Colonic mucosa (tissue), 4 donors: ENCODE data around the gene PNPLA7. TPM values are rescaled to one million over a fixed set of nuclear protein-coding genes. Genes with fewer than 3 reads are reported as not detected.
A peak's percentile ranks its signal among the peaks of the same experiment; 100 is the strongest.

Experiments used
- DNase-seq: peaks from one replicate; pipeline ENCODE4 v3.0.0-alpha.2; 2020
- H3K27ac ChIP-seq: fragments of 200-600 bp; one replicate; pipeline ENCODE4 v1.8.0; 2021
- H3K27me3 ChIP-seq: fragments of 200-600 bp; one replicate; pipeline ENCODE4 v1.8.0; 2021
- H3K36me3 ChIP-seq: fragments of 200-600 bp; one replicate; pipeline ENCODE4 v1.8.0; 2021
- H3K4me1 ChIP-seq: fragments of 200-600 bp; one replicate; pipeline ENCODE4 v1.8.0; 2021; ENCODE audit warnings: mild to moderate bottlenecking
- H3K4me3 ChIP-seq: fragments of 200-600 bp; one replicate; pipeline ENCODE4 v1.8.0; 2021
- H3K9ac ChIP-seq, 2 donors: one replicate each; pipeline ENCODE4 v1.7.0; 2013; ENCODE audit warnings: control low read depth in 2 of 2, low read depth in 2 of 2, low read length in 2 of 2
- H3K9me3 ChIP-seq: fragments of 200-600 bp; one replicate; pipeline ENCODE4 v1.8.0; 2021
- intact Hi-C: fragments of 100-400 bp; cut with DNase I; formaldehyde crosslinking; loops from one replicate; pipeline ENCODE4 v1.14.1; 2022
- total RNA-seq, 2 donors: library from RNA; stranded (reverse); fragmentation: NEBNext Ultra II Directional in 1 of 2; extraction: Animal tissue kit (Norgen Biotek cat#: 25700) in 1 of 2; gene quantifications; one replicate each; pipeline ENCODE4 v1.2.1, GENCODE V29; 2021
- TF ChIP-seq, protein P1 (sequence below): fragments of 200-600 bp; IDR thresholded peaks from one replicate; pipeline ENCODE4 v1.8.0; 2022; ENCODE audit warnings: antibody characterized with exemption, mild to moderate bottlenecking
- donor health status: healthy.
- donor health status: DM: no; HTN: no; CAD: no.
- donor health status: DM: no; HTN: no; CAD: no.

PNPLA7 gene
- total RNA-seq, 2 donors from 2014 or later, result 6.1 to 7.1 TPM

DNA sequence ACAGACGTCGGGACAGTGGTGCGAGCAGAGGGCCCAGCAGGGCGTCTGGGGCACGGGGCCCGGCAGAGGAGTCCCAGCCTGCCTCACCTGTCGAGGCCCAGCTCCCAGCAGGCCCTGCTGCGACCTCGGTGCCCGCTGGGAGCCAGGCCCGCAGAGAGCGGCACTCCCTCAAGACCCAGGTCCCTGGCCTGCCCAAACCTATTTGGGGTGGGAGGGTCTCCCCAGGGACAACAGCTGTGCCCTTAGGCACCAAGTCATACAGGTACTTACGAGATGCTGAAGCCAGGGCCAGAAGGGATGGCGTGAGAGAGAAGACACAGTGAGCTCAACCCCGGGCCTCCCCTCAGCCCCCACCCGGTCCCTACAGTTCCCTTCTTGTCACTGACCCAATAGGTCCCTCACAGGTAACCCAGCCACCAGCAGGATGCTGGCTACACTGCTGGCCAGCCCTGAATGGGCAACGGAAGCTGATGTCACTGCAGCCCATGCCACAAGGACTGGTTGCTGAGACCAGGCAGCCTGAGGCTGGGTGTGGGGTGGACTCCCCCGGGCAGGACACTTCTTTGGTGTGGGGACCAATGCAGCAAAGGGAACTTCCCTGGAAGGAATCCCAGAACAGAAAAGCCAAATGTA lies 94.7 kb downstream of the PNPLA7 start:
- H3K27ac ChIP-seq, result no peak overlapping the region
- no peak overlapping the region for H3K4me3 ChIP-seq
- no peaks in the 10 kb centered on the region for H3K9me3 ChIP-seq
- TF ChIP-seq, protein P1, sequence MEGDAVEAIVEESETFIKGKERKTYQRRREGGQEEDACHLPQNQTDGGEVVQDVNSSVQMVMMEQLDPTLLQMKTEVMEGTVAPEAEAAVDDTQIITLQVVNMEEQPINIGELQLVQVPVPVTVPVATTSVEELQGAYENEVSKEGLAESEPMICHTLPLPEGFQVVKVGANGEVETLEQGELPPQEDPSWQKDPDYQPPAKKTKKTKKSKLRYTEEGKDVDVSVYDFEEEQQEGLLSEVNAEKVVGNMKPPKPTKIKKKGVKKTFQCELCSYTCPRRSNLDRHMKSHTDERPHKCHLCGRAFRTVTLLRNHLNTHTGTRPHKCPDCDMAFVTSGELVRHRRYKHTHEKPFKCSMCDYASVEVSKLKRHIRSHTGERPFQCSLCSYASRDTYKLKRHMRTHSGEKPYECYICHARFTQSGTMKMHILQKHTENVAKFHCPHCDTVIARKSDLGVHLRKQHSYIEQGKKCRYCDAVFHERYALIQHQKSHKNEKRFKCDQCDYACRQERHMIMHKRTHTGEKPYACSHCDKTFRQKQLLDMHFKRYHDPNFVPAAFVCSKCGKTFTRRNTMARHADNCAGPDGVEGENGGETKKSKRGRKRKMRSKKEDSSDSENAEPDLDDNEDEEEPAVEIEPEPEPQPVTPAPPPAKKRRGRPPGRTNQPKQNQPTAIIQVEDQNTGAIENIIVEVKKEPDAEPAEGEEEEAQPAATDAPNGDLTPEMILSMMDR, result no peak
- H3K27me3 ChIP-seq, result no peaks in the 10 kb centered on the region
- H3K9ac ChIP-seq, result no peak overlapping the region
- H3K36me3 ChIP-seq, result no peaks in the 10 kb centered on the region
- intact Hi-C loops, result no loop called here
- H3K4me1 ChIP-seq, result peaks cover 17% of the 10 kb centered on the region
- DNase-seq, result no peak

- intact Hi-C loops, result no loop called here
- Histone ChIP-seq H3K4me1 (peaks cover 17% of the 10 kb centered on the region), H3K36me3 (no peaks in the 10 kb centered on the region), H3K27ac (peak overlapping the region; percentile 93), H3K9me3 (no peaks in the 10 kb centered on the region), H3K9ac (peak overlapping the region; percentile 73 to 86), H3K4me3 (peak overlapping the region; percentile 44), H3K27me3 (no peaks in the 10 kb centered on the region)
- TF ChIP-seq, protein P1, result no peak
- peak; percentile 77 for DNase-seq
These were observed 95.4 kb downstream of the PNPLA7 start for GRCh38 chr9:137454597-137455358.

DNA sequence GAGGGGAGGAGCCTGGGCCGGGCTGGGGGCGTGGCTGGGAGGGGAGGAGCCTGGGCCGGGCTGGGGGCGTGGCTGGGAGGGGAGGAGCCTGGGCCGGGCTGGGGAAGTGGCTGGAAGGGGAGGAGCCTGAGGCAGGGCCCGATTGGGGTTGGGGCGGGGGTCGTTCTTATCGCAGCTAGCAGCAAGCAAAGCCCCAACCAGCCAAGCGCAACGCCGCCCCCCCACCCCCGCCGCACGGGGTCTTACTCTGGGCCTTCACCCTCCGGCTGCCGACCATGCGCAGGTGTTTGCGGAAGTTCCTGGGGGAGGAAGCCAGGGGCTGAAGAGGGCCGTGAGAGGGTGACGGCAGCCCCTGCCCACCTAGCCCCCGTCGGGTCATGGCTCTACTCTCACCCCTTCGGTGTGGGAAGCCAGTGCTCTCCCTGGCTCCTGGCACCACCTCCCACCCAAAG lies 96.0 kb downstream of the PNPLA7 start:
- TF ChIP-seq, protein P1, result no peak
- no peaks in the 10 kb centered on the region for H3K36me3 ChIP-seq
- no peaks in the 10 kb centered on the region for H3K9me3 ChIP-seq
- H3K27me3 ChIP-seq, result no peaks in the 10 kb centered on the region
- intact Hi-C loops, result no loop called here
- peak overlapping the region; percentile 93 for H3K27ac ChIP-seq
- DNase-seq, result peak; percentile 80
- H3K9ac ChIP-seq, result peak overlapping the region; percentile 73 to 86
- H3K4me3 ChIP-seq, result peak overlapping the region; percentile 44
- peaks cover 17% of the 10 kb centered on the region for H3K4me1 ChIP-seq

DNA sequence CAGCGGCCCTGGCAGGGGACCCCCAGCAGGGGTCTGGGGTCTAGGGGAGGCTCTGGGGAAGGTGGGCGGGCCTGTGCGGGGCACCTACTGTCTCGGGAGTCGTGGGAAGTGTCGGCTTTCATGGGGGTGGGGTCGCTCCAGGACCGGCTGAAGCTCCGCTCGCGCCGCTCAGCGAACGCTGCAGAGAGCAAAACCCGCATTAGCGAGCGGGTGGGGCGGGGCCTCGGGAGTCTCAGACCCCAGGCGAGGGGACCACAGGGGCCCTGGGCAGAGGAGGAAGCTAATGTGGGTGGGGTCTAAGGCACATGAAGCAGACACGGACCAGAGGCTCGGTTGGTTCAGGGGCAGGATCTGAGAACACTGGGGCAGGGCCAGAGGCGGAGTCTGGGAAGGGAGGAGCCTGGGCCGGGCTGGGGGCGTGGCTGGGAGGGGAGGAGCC lies 96.5 kb downstream of the PNPLA7 start:
- Histone ChIP-seq H3K4me1 (peaks cover 17% of the 10 kb centered on the region), H3K36me3 (no peaks in the 10 kb centered on the region), H3K27ac (no peak overlapping the region), H3K4me3 (peak overlapping the region; percentile 33), H3K27me3 (no peaks in the 10 kb centered on the region), H3K9ac (peak overlapping the region in 1 of 2 donors; percentile 56), H3K9me3 (no peaks in the 10 kb centered on the region)
- DNase-seq, result peak; percentile 88
- TF ChIP-seq, protein P1, result no peak
- intact Hi-C loops, result no loop called here

DNA sequence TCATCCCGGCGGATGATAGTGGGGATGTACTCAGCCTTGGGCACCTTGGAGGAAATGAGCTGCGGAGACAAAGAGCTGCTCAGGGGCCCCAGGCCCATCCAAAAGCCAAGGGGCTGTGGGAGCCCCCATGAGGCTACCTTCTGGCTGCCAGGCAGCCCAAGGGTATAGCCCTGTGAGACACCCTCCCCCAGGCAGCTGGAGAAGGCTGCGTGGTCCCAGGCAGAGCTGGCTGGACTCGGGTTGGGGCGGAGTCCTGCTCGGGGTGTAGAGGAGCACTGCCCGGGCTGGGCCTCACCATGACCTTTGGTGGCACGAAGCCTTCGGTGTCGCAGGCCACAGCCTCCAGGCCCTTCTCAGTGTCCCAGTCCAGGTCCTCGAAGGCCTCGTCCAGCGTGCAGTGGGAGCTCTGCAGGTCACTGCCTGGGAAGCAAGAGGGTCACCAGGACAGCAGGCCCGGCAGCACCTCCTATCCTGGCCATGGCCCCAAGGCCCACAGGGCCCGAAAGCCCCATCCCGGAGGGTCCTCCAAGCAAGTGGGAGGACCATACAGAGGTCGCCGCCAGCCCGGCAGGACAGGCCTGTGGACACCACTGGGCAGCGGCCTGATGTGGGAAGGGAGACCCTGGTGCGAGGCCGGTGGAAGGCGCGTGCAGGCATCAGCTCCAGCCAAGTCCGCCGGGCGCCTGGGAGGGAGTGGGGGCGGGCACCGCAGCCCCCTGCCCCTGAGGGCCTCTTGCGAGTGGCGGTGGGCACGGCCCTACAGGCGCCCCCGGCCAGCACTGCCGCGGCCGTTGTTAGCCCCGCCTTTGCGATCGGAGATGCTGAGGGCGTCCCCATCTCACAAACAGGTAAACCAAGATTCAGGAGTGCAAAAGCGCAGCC lies 97.2 kb downstream of the PNPLA7 start:
- H3K27me3 ChIP-seq, result no peaks in the 10 kb centered on the region
- peak overlapping the region; percentile 33 for H3K4me3 ChIP-seq
- peak; percentile 37 for DNase-seq
- TF ChIP-seq, protein P1, result no peak
- H3K27ac ChIP-seq, result no peak overlapping the region
- intact Hi-C loops, result no loop called here
- H3K4me1 ChIP-seq, result peaks cover 11% of the 10 kb centered on the region
- no peaks in the 10 kb centered on the region for H3K36me3 ChIP-seq
- no peak overlapping the region for H3K9ac ChIP-seq
- no peaks in the 10 kb centered on the region for H3K9me3 ChIP-seq
